Adipocyte (in vitro differentiated cells): ENCODE results near the gene EPB41L1.

Experiments
- DNase-seq: peaks from one replicate; pipeline ENCODE4 v3.0.0-alpha.2; 2015; ENCODE audit warnings: low read depth
- H3K27me3 ChIP-seq: replicated peaks from 2 replicates; pipeline ENCODE4 v1.7.0; 2013; ENCODE audit warnings: mild to moderate bottlenecking, low read length, moderate library complexity; ENCODE audit not compliant: control insufficient read depth, insufficient read depth
- H3K36me3 ChIP-seq: 2 replicates; pipeline ENCODE4 v1.7.0; 2013; ENCODE audit warnings: low read length, mild to moderate bottlenecking, moderate library complexity; ENCODE audit not compliant: control insufficient read depth, insufficient read depth, severe bottlenecking
- H3K4me1 ChIP-seq: 2 replicates; pipeline ENCODE4 v1.7.0; 2013; ENCODE audit warnings: mild to moderate bottlenecking, low read length, moderate library complexity; ENCODE audit not compliant: control insufficient read depth, insufficient read depth
- H3K4me3 ChIP-seq: 2 replicates; pipeline ENCODE4 v1.7.0; 2013; ENCODE audit warnings: mild to moderate bottlenecking, low read length, moderate library complexity
- H3K9ac ChIP-seq: 2 replicates; pipeline ENCODE4 v1.7.0; 2013; ENCODE audit warnings: mild to moderate bottlenecking, low read length, moderate library complexity
- H3K9me3 ChIP-seq: 2 replicates; pipeline ENCODE4 v1.7.0; 2013; ENCODE audit warnings: mild to moderate bottlenecking, low read length, moderate library complexity; ENCODE audit not compliant: control insufficient read depth

Gene EPB41L1

DNA sequence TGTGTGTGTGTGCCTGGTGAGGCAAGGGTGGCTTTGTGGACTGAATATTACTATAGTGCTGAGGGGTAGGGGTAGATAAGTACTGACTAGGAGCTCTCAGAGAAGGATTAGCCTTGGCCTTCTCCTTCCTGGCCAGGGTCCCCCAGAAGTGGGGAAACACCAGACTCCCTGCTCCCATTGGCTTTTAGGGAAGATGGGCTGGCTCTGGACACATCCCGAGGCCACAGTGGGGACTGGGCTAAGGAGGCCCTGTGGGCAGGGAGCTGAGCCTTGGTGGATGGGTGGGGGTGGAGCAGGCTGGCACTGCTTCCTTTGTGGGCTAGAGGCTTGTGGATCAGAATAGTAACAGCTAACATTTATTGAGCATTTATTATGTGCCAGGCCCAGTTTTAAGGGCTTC lies 3.1 kb downstream of the EPB41L1 start:
- no peak overlapping the region for H3K9ac ChIP-seq
- no peaks in the 10 kb centered on the region for H3K9me3 ChIP-seq
- H3K4me3 ChIP-seq, result no peak overlapping the region
- no peaks in the 10 kb centered on the region for H3K36me3 ChIP-seq
- H3K27me3 ChIP-seq, result no peaks in the 10 kb centered on the region
- no peak for DNase-seq
- peaks cover 26% of the 10 kb centered on the region for H3K4me1 ChIP-seq

DNA sequence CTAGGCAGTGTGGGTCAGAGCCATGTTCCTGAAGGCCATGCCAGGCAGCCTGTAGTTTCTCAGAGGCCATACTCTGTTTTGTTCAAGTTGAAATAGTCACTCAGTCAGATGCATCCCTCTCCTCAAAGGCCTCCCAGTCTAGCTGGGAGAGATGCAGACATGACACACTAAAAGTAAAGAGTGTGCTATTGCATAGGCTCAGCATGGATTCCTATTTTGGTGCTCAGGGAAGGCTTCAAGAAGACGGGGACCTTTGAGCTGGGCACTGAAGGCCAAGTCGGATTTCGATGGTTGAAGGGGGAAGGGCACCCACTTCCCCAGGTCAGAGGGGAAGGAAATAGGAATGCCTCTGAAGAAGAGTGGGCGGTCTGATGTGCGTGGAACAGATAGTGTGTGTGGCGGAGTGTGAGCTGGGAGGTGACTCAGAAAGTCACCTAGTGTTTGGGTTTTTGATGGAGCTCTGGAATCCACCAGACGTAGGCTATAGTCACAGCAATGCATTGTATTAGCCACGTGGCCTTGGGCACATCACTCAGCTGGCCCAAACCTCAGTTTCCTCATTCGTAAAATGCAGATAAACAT lies 3.7 kb downstream of the EPB41L1 start:
- peaks cover 26% of the 10 kb centered on the region for H3K4me1 ChIP-seq
- no peaks in the 10 kb centered on the region for H3K27me3 ChIP-seq
- no peaks in the 10 kb centered on the region for H3K36me3 ChIP-seq
- no peaks in the 10 kb centered on the region for H3K9me3 ChIP-seq
- H3K9ac ChIP-seq, result no peak overlapping the region
- H3K4me3 ChIP-seq, result no peak overlapping the region
- no peak for DNase-seq

DNA sequence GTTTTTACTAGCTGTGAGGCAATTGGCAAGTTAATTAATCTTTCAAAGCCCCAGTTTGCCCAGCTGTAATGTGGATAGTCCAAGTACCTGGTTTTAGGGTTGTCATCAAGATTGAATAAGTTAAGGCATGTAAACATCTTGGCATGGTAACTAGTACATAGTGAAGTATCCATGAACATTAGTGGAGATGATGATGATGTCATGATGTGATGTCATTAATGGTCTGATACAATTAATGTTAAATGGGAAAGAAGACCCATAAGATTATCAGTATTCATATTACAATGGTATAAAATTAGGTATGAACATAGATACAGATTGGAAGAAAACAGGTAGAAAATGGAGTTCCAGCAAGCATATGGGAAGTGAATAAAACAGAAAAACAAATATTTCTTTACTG lies 5.3 kb downstream of the EPB41L1 start:
- Histone ChIP-seq H3K36me3 (no peaks in the 10 kb centered on the region), H3K4me3 (no peak overlapping the region), H3K27me3 (no peaks in the 10 kb centered on the region), H3K9ac (no peak overlapping the region), H3K9me3 (no peaks in the 10 kb centered on the region), H3K4me1 (peaks cover 19% of the 10 kb centered on the region)
- DNase-seq, result no peak

DNA sequence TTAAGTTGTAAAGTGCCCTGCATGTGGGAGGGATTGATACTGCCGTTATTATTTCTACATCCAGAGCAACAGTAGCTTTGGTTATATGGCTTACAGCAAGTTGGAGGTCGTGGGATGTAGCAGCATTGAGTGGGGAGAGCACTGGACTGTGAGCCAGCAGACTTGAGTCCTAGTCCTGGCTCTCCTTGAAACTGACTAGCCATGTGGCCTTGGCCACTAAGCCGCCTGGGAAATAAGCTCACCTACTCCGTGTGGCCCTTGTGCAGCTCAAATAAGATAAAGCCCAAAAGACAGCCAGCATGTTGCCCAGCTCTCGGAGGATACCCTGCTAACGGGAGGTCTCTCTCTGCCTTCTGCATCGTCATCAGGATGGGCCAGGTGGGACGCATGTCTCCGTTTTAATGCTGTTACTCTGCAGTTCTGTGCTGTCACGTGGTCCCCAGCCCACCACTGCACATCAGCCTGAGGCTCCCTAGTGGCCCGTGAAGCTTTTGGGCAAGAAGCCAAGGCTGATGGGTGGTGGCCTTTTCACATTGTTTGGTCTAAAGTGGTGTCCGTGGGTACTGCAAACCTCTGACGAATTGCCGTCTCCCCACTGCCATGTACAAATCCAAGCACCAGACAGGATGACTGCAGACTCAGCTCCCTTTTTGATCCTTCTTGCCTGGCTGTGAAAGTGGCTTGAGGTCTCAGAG lies 7.9 kb downstream of the EPB41L1 start:
- DNase-seq, result peak; percentile 32
- Histone ChIP-seq H3K36me3 (no peaks in the 10 kb centered on the region), H3K4me3 (no peak overlapping the region), H3K4me1 (peaks cover 7% of the 10 kb centered on the region), H3K27me3 (no peaks in the 10 kb centered on the region), H3K9ac (no peak overlapping the region), H3K9me3 (no peaks in the 10 kb centered on the region)

DNA sequence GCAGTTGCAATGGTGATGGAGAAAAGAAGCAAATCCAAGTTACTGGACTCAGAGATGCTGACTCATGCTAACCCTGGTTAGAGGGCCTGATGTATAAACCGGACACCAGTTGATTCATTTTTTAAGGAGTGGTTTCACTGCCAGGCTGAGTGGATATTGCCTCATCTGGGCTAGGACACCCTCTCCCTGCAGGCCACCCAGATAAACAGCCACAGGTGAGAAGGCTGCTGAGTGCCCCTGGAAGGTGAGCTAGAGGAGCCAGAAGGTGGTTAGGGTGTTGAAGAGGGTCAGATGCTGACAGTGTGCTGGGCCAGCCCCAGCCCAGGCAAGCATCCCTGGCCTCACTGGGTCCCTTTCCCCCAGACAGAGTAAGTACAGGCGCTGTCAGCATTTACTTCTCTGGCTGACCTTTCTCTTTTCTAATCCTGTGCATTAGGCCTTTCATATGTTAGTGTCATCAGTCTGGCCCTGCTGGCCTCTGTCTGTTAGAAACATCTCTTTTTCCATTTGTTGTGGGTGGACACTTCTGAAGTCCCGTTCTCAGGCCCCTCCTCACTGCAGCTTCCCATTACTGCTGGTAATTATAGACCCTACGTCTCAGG lies 13.5 kb downstream of the EPB41L1 start:
- H3K4me3 ChIP-seq, result no peak overlapping the region
- no peaks in the 10 kb centered on the region for H3K36me3 ChIP-seq

DNA sequence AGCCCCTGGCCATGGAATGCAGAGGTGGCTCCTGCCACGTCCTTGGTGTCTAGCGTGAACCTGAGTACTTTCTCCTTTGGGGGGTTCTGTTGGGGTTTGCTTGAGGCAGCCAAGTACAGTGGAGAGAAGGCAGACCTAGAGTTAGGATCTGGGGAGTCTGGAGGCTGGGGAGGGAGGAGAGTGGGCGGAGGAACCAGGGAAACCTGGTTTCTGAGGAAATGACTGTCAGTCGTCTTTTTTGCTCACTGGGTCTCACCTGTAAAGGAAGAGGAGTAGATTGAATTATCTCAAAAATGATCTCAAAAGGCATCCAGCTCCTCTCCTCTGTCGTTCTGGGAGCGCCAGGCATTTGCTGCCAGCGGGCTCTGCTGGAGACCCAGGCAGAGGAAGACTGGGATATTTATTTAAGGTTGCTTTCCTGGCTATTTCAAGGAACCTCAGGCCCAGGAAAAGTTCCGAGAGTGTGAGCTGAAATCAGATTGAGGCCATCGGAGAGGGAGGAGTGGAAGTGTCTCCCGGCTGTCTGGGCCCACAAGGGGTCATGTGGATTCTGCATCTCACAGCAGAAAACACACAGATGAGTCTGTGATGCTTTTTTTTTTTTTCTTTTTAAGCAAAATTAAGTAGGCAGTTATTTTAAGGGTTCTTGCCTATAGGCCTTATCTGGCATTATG lies 16.1 kb downstream of the EPB41L1 start:
- DNase-seq, result no peak
- no peaks in the 10 kb centered on the region for H3K27me3 ChIP-seq
- H3K9me3 ChIP-seq, result no peaks in the 10 kb centered on the region
- no peaks in the 10 kb centered on the region for H3K4me1 ChIP-seq
- peaks cover 4% of the 10 kb centered on the region for H3K36me3 ChIP-seq
- no peak overlapping the region for H3K9ac ChIP-seq
- no peak overlapping the region for H3K4me3 ChIP-seq

More for the DNA sequence above, 13.5 kb downstream of the EPB41L1 start:
- no peaks in the 10 kb centered on the region for H3K4me1 ChIP-seq
- peak; percentile 59 for DNase-seq
- no peaks in the 10 kb centered on the region for H3K9me3 ChIP-seq
- no peak overlapping the region for H3K9ac ChIP-seq
- H3K27me3 ChIP-seq, result no peaks in the 10 kb centered on the region

DNA sequence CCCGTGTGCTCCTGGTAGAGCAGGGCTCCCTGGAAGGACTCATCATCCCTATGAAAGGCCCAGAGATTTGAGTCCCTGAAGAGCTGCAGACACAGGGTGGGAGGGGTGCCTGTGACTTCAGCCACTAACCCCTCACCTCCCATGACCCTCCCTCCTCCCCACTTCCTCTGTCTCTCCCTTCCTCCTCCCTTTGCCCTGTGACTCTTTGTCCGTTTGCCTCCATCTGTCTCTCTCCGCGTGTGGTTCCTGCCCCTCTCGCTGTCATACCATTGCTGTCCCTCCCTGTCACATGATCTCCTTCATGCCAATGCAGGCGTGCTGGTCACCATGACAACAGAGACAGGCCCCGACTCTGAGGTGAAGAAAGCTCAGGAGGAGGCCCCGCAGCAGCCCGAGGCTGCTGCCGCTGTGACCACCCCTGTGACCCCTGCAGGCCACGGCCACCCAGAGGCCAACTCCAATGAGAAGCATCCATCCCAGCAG lies 19.0 kb downstream of the EPB41L1 start:
- Histone ChIP-seq H3K36me3 (peaks cover 17% of the 10 kb centered on the region), H3K4me1 (no peaks in the 10 kb centered on the region), H3K4me3 (no peak overlapping the region), H3K9ac (no peak overlapping the region), H3K9me3 (no peaks in the 10 kb centered on the region), H3K27me3 (no peaks in the 10 kb centered on the region)
- DNase-seq, result no peak

DNA sequence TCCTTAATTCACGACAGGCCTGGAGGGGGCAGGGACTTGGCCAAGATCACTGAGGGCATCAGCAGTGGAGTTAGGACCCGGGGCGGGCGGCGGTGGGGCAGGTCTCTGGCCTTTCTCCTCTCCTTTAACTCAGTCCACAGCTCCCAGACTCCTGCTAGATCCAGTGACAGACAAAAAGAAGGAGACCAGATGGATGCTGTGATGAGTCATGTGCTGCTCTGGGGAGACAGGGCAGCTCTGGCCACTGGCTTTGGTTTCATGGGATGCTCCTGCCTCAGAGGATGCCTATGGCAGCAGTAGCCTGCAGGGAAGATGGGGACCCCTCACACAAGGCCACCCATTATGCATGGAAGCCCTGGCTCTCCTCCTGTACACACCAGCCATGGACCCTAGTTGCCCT lies 20.5 kb downstream of the EPB41L1 start:
- H3K4me1 ChIP-seq, result no peaks in the 10 kb centered on the region
- DNase-seq, result no peak
- no peaks in the 10 kb centered on the region for H3K27me3 ChIP-seq
- H3K36me3 ChIP-seq, result peaks cover 22% of the 10 kb centered on the region
- no peak overlapping the region for H3K4me3 ChIP-seq
- no peak overlapping the region for H3K9ac ChIP-seq
- no peaks in the 10 kb centered on the region for H3K9me3 ChIP-seq

DNA sequence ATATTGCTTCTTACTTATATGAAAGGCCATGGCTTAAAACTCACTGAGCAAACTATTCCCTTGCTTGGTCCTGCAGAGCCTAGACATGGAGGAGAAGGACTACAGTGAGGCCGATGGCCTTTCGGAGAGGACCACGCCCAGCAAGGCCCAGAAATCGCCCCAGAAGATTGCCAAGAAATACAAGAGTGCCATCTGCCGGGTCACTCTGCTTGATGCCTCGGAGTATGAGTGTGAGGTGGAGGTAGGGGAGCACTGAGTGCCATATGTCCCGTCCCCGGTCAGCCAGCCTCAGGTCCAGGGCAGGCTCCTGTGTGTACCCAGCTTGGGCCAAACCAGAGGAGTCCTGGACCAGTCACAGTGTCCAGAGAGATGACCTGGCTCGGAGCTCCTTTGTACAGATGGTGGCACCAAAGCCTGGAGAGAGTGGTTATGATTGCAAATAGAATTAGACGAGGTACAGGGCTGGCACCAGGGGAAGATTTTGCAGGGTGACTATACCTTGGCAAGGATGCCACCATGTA lies 21.0 kb downstream of the EPB41L1 start:
- peaks cover 22% of the 10 kb centered on the region for H3K36me3 ChIP-seq
- no peak overlapping the region for H3K9ac ChIP-seq
- H3K4me3 ChIP-seq, result no peak overlapping the region
- H3K4me1 ChIP-seq, result no peaks in the 10 kb centered on the region
- DNase-seq, result no peak
- H3K9me3 ChIP-seq, result no peaks in the 10 kb centered on the region
- H3K27me3 ChIP-seq, result no peaks in the 10 kb centered on the region

DNA sequence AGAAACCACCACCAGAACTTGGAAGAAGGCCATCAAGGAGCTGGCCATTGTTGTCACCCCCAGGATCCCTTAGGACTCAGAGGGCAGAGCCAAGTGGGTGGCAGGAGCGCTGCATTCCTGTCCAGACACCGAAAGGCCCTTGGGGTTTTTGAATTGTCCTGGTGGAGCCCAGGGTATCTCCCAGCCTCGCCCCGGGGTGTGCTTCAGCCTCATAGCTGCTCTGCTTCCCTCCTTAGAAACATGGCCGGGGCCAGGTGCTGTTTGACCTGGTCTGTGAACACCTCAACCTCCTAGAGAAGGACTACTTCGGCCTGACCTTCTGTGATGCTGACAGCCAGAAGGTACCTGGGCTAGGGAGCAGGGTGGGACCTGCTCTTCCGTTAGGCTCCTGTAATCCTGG lies 23.2 kb downstream of the EPB41L1 start:
- no peaks in the 10 kb centered on the region for H3K9me3 ChIP-seq
- H3K9ac ChIP-seq, result no peak overlapping the region
- no peak overlapping the region for H3K4me3 ChIP-seq
- H3K27me3 ChIP-seq, result no peaks in the 10 kb centered on the region
- H3K4me1 ChIP-seq, result no peaks in the 10 kb centered on the region
- no peak for DNase-seq
- peaks cover 33% of the 10 kb centered on the region for H3K36me3 ChIP-seq
